ENCODE measurements around the gene KIAA1217. TPM values are rescaled to one million over a fixed set of nuclear protein-coding genes. Genes with fewer than 3 reads are reported as not detected.

The KIAA1217 gene
- total RNA-seq, 1 donor from 2014 or later = 121 TPM

- peaks cover 11% of the 10 kb centered on the region for H3K36me3 Mint-ChIP-seq (ENCODE audit: insufficient read depth)
- TF ChIP-seq, protein P1, sequence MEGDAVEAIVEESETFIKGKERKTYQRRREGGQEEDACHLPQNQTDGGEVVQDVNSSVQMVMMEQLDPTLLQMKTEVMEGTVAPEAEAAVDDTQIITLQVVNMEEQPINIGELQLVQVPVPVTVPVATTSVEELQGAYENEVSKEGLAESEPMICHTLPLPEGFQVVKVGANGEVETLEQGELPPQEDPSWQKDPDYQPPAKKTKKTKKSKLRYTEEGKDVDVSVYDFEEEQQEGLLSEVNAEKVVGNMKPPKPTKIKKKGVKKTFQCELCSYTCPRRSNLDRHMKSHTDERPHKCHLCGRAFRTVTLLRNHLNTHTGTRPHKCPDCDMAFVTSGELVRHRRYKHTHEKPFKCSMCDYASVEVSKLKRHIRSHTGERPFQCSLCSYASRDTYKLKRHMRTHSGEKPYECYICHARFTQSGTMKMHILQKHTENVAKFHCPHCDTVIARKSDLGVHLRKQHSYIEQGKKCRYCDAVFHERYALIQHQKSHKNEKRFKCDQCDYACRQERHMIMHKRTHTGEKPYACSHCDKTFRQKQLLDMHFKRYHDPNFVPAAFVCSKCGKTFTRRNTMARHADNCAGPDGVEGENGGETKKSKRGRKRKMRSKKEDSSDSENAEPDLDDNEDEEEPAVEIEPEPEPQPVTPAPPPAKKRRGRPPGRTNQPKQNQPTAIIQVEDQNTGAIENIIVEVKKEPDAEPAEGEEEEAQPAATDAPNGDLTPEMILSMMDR (IDR thresholded peaks at IDR 0.05; ENCODE audit: unreplicated experiment) = no peak
- H3K4me3 Mint-ChIP-seq (ENCODE audit: low read depth) = no peak overlapping the region
- H3K27ac Mint-ChIP-seq = no peak overlapping the region
- no peaks in the 10 kb centered on the region for H3K9me3 Mint-ChIP-seq (ENCODE audit: low read depth)
- peaks cover 8% of the 10 kb centered on the region for H3K4me1 Mint-ChIP-seq (ENCODE audit: low read depth)
- DNase-seq (ENCODE audit: low spot score, unreplicated experiment) = no peak
- H3K27me3 Mint-ChIP-seq = no peaks in the 10 kb centered on the region
Observed at GRCh38 chr10:24417053-24417452, 208.1 kb downstream of the KIAA1217 start.

GRCh38 chr10:24418532-24418931 is 209.6 kb downstream of the KIAA1217 start:
- Mint-ChIP-seq H3K27ac (no peak overlapping the region), H3K4me1 (ENCODE audit: low read depth) (peaks cover 8% of the 10 kb centered on the region), H3K4me3 (ENCODE audit: low read depth) (no peak overlapping the region), H3K36me3 (ENCODE audit: insufficient read depth) (peaks cover 13% of the 10 kb centered on the region), H3K27me3 (no peaks in the 10 kb centered on the region), H3K9me3 (ENCODE audit: low read depth) (no peaks in the 10 kb centered on the region)
- TF ChIP-seq, protein P1 (IDR thresholded peaks at IDR 0.05; ENCODE audit: unreplicated experiment) = no peak
- no peak for DNase-seq (ENCODE audit: low spot score, unreplicated experiment)

DNA sequence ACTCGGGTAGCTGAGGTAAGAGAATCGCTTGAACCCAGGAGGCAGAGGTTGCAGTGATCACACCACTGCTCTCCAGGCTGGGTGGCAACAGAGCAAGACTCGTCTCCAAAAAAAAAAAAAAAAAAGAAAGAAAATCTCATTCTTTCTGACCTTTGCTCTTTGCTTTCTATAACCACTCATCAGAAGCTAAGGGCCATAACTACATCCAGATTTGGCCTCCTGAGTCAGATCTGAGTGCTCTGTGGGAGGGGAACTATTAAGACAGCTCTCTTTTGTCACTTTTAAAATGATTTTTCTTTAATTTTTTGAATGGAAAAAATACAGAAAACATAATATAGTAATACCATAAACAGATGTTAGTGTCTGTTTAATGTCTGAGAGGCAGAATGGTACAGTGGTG is 210.1 kb downstream of the KIAA1217 start:
- Mint-ChIP-seq H3K9me3 (ENCODE audit: low read depth) (no peaks in the 10 kb centered on the region), H3K4me3 (ENCODE audit: low read depth) (no peak overlapping the region), H3K36me3 (ENCODE audit: insufficient read depth) (peaks cover 13% of the 10 kb centered on the region), H3K4me1 (ENCODE audit: low read depth) (peaks cover 8% of the 10 kb centered on the region), H3K27ac (no peak overlapping the region), H3K27me3 (no peaks in the 10 kb centered on the region)
- TF ChIP-seq, protein P1 (IDR thresholded peaks at IDR 0.05; ENCODE audit: unreplicated experiment) = no peak
- no peak for DNase-seq (ENCODE audit: low spot score, unreplicated experiment)

DNA sequence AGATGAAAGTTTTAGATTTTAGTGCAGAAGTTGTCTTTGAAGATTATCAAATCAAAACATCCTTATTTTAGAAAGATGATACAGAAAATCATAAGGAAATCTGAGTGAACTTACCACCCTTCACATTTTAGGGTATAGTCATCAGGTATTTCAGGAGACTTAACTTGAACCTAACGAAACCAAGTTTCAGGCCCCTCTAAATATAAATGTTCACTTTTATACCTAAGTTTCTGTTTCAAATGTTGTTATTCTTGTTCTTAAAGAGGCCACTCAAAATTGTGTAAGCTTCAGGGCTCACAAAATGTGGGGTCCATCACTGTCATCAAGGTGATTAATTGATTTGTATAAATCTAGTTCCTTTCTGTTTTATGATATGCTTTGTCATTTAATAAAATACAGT is 216.2 kb downstream of the KIAA1217 start:
- Mint-ChIP-seq H3K4me1 (ENCODE audit: low read depth) (no peaks in the 10 kb centered on the region), H3K4me3 (ENCODE audit: low read depth) (no peak overlapping the region), H3K27me3 (no peaks in the 10 kb centered on the region), H3K36me3 (ENCODE audit: insufficient read depth) (peaks cover 10% of the 10 kb centered on the region), H3K9me3 (ENCODE audit: low read depth) (no peaks in the 10 kb centered on the region), H3K27ac (no peak overlapping the region)
- TF ChIP-seq, protein P1 (IDR thresholded peaks at IDR 0.05; ENCODE audit: unreplicated experiment) = no peak
- no peak for DNase-seq (ENCODE audit: low spot score, unreplicated experiment)

GRCh38 chr10:24427678-24428409 is 218.9 kb downstream of the KIAA1217 start:
- no peak overlapping the region for H3K4me3 Mint-ChIP-seq (ENCODE audit: low read depth)
- TF ChIP-seq, protein P1 (IDR thresholded peaks at IDR 0.05; ENCODE audit: unreplicated experiment) = no peak
- H3K27ac Mint-ChIP-seq = no peak overlapping the region
- no peaks in the 10 kb centered on the region for H3K27me3 Mint-ChIP-seq
- H3K9me3 Mint-ChIP-seq (ENCODE audit: low read depth) = no peaks in the 10 kb centered on the region
- no peaks in the 10 kb centered on the region for H3K4me1 Mint-ChIP-seq (ENCODE audit: low read depth)
- peaks cover 13% of the 10 kb centered on the region for H3K36me3 Mint-ChIP-seq (ENCODE audit: insufficient read depth)
- no peak for DNase-seq (ENCODE audit: low spot score, unreplicated experiment)

All from progenitor cell of endocrine pancreas (in vitro differentiated cells).